Right lung (tissue), 10 donors: ENCODE data around the gene TEX48. TPM values are rescaled to one million over a fixed set of nuclear protein-coding genes. Genes with fewer than 3 reads are reported as not detected.

ENCODE experiments used
- DNase-seq, 2 donors: peaks; one replicate each; pipeline ENCODE4 v3.0.0-alpha.2; 2013
- long read RNA-seq, 8 donors: transcript quantifications; one replicate each; lab custom pipeline, GENCODE V29; 2026
- polyA plus RNA-seq, 5 donors: library from polyadenylated mRNA; unstranded; fragments of 120-200 nt; gene quantifications; one replicate each; pipeline versions ENCODE4 v1.2.1 to v1.2.3, GENCODE V29; 2013; ENCODE audit warnings: inconsistent platforms in 1 of 5, low replicate concordance in 1 of 5; ENCODE audit not compliant: insufficient read length in 5 of 5, insufficient read depth in 1 of 5

Gene TEX48
- polyA plus RNA-seq: under 1 TPM in 1 of 5 donors, not detected in 4; 0.33 TPM
- long read RNA-seq, donor 1: 0 reads
- long read RNA-seq, donor 2: 0 reads
- long read RNA-seq, donor 3: 0 reads
- long read RNA-seq, donor 4: 0 reads
- long read RNA-seq, donor 5: 0 reads
- long read RNA-seq, donor 6: 0 reads
- long read RNA-seq, donor 7: 0 reads
- long read RNA-seq, donor 8: 0 reads

- peak in 1 of 2 donors; percentile 40 for DNase-seq
Observed at GRCh38 chr9:114681594-114682332, at the start of gene TEX48. TEX48 (minus strand) TSS chr9:114682192; CDS start chr9:114671723, 10,469 bp downstream.

DNA sequence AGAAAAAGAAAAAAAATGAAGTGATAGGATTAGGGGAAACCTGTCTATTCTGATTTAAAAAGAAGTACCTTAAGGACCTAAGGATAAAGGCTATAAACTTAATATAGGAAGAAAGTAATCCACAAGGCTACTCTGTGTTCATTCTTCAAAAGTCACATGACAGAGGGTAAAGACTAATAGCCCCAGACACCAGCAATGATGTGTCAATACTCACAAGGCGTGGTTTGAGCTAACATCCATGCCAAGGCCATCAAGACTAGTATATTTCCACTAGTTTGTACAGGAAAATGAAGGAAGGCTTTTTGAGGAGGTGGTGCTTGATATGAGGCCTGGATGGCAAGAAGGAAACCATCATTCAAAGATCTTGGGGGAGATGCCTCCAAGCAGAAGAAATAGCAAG is 49.7 kb upstream of the TEX48 start:
- DNase-seq: no peak

GRCh38 chr9:114729706-114730105 is 47.7 kb upstream of the TEX48 start:
- DNase-seq: no peak

GRCh38 chr9:114725930-114726329 is 43.9 kb upstream of the TEX48 start:
- DNase-seq: no peak

DNA sequence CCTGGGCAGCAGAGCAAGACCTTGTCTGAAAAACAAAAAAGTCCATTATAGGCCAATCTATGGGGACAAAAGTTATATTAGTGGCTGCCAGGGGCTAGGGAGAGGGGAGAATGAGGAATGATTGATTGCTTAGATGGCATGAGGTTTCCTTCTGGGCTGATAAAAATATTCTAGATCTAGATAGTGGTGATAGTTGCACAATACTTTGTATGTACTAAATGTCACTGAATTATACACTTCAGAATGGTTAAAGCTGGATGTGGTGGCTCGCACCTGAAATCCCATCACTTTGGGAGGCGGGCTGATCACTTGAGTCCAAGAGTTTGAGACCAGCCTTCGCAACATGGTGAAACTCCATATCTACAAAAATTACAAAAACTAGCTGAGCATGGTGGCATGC is 42.8 kb upstream of the TEX48 start:
- DNase-seq: no peak

GRCh38 chr9:114723931-114724330 is 41.9 kb upstream of the TEX48 start:
- no peak for DNase-seq

DNA sequence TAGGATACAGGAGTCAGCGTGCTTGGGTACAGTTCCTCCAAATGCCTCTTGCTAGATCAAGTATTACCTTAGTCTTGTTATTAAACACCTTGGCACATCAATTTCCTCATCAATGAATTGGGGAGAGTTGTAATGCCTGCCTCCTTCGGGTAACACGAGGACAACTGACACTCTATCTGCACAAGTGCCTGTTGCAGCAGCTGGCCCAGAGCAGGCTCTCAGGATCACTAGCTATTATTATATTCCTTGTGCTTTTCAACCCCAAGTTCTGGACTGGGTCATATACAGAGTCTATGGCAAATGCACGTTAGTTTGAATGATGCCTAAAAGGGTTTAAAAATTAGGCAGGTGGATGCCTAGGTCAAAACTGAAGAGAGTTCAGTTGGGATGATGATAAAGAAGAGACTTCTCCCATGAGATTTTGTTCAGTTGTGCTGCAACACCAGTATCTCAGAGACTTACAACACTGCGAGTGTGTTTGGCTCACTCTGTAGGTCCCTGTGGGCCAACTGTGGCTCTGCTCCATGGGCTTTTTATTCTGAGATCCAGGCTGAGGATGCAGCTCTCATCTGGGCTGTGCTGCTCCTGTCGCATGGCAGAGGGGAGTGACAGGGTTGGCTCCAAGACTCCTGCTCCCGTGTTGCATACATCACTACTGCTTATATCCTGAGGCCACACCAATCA is 41.1 kb upstream of the TEX48 start:
- no peak for DNase-seq

DNA sequence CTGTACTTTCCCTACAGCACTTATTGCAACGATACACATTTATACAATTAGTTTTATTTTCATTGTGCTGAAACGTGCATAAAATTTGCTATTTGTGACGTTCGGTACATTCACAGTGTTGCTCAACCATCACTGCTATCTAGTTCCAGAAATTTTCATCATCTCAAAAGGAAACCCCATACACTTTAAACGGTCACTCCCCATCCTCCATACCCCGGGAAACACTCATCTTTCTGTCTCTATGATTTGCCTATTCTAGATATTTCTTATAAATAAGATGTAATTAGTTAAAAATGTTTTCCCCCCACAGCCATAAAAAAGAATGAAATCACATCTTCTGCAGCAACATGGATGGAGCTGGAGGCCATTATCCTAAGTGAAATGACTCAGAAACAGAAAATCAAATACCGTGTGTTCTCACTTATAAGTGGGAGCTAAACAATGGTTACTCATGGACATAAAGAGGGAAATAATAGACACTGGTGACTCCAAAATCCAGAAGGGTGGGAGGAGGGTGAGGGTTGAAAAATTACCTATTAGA is 40.2 kb upstream of the TEX48 start:
- DNase-seq: peak in 1 of 2 donors; percentile 8

DNA sequence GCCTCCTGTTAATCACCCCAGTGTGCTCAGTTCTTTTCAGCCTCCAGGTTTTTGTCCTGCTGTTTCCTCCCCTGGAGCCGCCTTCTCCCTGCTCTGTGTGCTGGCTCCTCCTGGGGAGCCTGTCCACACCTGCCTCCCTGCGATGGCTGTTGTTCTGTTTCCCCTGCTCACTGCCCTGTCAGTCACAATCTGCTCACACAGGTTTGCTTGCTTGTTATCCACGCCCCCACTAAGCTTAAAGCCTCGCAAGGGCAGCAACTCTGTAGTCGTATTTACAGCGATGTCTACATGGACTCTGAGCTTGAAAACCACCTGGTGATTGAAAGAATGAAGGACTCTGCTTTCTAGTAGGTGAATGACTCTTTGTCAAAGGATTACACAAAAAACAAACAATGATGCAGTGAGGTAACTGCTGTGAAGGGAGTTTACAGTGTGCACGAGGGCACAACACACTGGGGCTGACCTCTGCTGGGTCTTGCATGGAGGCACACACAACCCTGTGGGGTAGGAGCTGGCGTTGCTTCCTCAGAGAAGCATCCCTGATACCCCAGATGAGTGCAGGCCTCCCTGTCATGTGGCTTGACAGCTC is 39.6 kb upstream of the TEX48 start:
- no peak for DNase-seq

DNA sequence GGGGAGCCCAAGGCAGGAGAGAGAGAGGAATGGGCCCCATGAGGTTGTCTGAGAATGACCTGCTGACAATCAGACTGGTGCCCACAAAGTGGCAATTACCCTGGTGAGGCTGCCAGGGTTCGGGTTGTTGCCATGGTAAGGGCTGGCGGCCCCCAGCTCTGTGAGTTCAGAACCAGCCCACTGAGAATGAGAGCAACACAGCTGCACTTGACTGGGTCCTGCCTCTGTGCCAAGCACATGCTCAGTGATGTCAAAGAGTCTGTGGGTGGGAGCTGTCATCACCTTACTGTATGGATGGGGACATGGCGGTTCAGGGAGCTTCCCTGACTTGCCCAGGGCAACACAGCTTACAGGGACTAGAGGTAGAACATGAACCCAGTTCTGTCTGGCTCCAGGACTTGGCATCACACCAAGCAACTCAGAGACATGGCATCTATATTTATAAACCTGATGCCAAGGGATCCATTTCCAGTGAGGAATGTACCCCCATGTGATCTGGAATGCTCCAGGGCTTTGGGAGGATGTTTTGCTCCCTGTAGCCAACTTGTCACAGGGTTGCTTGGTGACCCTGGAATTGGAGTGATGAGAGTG is 38.2 kb upstream of the TEX48 start:
- DNase-seq: no peak

GRCh38 chr9:114719290-114719689 is 37.3 kb upstream of the TEX48 start:
- no peak for DNase-seq

GRCh38 chr9:114718801-114719221 is 36.8 kb upstream of the TEX48 start:
- no peak for DNase-seq

DNA sequence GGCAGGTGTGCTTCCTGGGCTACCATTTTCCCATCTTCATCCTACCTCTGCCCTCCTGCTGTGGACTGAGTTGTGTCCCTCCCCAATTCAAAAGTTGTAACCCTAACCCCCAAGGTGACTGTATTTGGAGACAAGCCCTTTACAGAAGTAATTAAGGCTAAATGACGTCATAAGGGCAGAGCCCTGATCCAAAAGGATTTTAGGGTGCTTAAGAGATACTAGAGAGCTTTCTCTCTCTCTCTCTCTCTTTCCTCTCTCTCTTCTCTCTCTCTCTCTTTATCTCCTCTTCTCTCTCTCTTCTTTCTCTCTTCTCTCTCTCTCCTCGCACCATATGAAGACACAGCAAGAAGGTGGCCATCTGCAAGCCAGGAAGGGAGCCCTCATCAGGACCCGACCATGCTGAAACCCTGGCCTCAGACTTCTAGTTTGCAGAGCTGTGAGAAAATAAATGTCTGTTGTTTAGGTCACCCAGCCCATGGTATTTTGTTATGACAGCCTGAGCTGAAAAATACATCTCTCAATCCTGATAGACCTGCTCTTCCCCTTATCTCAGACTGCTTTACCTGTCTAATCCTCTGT is 36.0 kb upstream of the TEX48 start:
- DNase-seq: no peak

GRCh38 chr9:114709636-114710035 is 27.6 kb upstream of the TEX48 start:
- DNase-seq: no peak

DNA sequence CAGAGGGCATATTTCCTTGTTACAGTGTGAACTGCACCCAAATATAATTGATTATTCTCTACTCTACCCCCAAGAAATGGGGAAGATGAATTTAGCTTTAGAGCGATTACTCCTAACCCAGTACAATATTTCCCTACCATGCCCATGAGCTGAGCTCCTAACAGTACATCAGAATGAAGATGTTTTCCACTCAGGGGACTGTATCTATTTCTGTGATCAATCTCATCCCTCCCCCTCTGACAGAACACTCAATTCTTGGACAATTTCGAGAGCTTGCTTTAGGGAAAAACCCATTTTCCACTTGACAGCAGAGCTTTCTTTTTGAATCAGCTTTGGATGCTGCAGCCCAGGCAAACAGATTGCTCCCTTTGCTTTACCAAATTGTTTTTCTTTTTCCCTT is 24.7 kb upstream of the TEX48 start:
- DNase-seq: no peak

DNA sequence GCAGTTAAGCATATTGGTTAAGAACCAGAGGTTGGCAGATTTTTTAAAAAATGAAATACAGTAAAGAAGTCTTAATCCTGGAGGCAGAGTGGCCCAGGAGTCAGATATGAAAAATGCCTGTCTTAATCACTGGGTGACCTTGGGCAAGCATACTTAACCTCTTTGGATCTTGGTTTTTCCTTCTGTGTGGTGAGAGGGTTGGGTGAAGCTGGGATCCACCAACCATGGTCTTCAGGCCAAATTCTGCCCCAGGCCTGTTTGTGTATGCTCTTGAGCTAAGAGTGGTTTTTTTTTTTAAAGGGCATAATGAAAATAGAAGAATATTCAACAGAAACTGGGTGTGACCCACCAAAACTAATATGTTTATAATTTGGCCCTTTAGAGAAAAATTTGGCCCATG is 20.0 kb upstream of the TEX48 start:
- no peak for DNase-seq

DNA sequence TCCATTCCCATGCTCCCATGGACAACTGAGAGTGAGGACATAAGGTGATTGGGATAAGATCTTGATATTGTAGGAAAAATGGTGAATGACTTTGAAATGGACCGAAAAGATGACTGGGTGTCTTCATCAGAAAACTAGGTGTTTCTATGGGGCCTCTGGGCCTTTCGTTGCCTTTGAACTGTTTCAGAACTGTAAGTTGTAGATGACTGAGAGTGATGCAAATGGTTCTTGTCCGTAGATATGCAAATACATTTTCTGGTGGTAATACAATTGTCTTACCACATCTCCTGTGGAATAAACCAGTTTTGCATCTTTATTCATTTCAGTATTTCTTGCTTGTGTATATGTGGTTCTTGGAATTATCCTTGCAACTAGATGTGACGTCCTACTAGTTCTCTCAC is 16.0 kb upstream of the TEX48 start:
- DNase-seq: no peak

GRCh38 chr9:114696814-114697544 is 15.0 kb upstream of the TEX48 start:
- no peak for DNase-seq

DNA sequence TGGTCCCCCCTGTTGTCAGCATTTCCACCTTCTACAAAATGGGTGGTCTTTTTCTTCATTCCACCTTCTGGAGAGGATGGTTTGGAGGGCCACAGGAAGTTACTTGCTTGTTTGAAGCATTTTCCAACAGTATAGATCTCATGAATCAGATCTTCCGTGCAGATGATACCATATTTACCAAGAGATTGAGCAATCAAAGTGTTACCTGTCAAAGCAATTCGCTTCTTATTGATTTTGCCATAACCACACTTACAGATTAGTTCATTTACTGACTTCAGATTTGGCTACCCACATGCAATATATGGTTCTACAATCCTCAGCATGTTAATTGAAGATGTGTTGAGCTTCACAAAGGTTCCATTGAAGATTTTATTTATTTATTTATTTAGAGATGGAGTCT is 14.0 kb upstream of the TEX48 start:
- DNase-seq: no peak

DNA sequence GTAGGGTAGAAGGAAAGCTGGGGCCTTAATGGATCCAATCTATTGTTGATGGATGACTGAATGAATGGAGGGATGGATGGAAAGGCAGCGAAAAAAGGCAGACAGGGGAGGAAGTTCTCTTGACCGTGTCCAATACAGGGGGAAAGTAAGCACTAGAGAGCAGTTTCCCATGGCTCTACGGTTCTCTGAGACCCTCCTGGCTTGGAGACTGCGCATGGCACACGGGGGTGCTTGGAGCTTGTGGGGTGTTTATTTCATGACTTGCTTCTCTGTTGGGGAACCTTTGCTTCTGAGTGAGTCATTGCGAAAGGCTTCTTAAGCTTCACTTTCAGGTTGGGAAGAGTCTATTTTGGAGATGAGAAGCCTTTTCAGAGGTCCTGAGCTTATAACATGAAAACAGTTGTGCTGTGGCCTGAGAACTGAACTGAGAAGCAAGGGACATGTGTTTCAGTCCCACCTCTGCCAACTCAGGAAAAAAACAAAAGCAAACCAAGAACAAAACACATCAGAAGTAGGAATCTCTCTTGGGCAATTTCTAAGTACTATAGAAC is 12.8 kb upstream of the TEX48 start:
- no peak for DNase-seq

- no peak for DNase-seq
Observed at GRCh38 chr9:114694146-114694545, 12.2 kb upstream of the TEX48 start.
